ENCODE data around the gene PRR30.

- TF ChIP-seq CTCF (IDR thresholded peaks at IDR 0.05) = no peak
- peak in 2 of 4 donors; percentile 22 to 44 for TF ChIP-seq POLR2A (IDR thresholded peaks at IDR 0.05)
Measured at GRCh38 chr2:27123302-27124150, 15.7 kb downstream of the PRR30 start, which contains the start of gene ABHD1.
